Activated CD4-positive, alpha-beta T cell treated with anti-CD3 and anti-CD28 coated beads, Interleukin-2, amount 50 U/mL, for 24 hours (primary cell): ENCODE results near the gene PIR.
A peak's percentile ranks its signal among the peaks of the same experiment; 100 is the strongest.

Experiments
- DNase-seq, 2 donors: peaks; one replicate each; pipeline ENCODE4 v3.0.0-alpha.2; 2020; ENCODE audit warnings: low read depth in 1 of 2, low spot score in 1 of 2

PIR gene

DNA sequence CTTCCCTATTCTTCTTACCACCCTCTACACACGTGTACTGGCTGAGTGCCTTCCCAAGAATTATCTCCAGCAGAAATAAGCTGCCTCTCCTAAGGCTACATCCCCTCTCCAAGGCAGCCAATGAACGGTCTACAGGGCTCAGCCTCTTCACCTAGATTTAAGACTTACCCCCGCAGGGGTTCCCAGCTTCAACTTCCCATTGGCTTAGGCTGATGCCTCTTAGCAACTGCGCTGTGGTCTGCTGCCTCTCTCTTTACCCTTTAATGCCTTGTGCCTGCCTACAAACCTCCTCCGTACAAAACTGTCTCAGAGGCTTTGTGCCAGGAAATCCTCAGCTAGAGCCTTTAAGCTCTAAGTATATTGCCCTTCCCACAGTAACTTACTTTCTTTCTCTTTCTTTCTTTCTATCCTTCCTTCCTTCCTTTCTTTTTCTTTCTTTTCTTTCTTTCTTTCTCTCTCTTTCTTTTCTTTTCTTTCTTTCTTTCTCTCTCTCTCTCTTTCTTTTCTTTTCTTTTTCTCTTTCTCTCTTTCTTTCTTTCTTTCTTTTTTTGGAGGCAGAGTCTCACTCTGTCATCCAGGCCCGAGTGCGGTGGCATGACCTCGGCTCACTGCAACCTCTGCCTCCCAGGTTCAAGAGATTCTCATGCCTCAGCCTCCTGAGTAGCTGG, 142.7 kb downstream of the PIR start:
- no peak for DNase-seq

- DNase-seq: no peak
Observed at GRCh38 chrX:15349046-15349445, 144.1 kb downstream of the PIR start.

DNA sequence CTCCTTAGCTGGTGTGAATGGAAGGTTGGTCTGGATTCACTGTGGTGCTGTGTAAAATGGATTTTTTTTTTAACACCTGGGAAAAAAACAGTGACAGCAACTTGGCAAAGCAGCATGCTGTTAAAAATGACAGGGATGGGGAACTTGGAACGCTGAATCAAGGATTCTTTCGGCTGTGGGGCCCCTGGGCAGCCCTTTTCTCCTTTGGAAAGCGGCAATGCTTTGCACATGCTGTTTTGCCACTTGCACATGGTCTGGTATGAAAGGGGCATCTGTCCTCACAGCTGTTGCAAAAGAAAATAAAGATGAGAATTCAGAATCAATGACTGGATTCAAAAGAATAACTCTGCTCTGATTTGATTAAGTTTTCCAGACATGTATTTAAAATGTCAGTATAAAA, 147.2 kb downstream of the PIR start:
- DNase-seq: no peak

GRCh38 chrX:15344106-15344505, 149.0 kb downstream of the PIR start:
- no peak for DNase-seq

- DNase-seq: no peak
Observed at GRCh38 chrX:15343075-15343476, 150.1 kb downstream of the PIR start.

- DNase-seq: no peak
Observed at GRCh38 chrX:15340867-15341266, 152.3 kb downstream of the PIR start.

DNA sequence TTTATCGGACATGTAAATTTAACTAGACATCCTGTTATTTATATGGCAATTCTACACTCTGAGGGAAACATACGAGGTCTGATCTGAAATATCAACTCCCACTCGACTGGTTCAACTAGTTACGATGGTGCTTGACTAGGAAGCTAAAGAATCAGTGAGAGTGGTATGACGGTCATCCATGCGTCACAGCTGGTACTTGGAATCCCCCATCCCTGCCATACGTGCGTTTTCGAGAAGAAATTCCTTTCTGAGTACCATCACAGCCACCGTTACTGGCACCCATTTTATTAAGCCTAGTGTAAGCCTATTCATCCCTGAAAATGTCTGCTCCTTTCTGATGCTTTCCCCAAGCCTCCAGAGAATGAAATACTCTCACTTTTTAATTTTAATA, 157.1 kb downstream of the PIR start:
- DNase-seq: peak in 1 of 2 donors; percentile 9

GRCh38 chrX:15335135-15336022, 157.8 kb downstream of the PIR start, which contains the start of gene PIGA:
PIGA (minus strand) TSS chrX:15335523; CDS start chrX:15331930, 3,593 bp downstream.
- peak; percentile 61 to 85 for DNase-seq
